GM18511 (cell line): ENCODE data around the gene ADD2.

ENCODE experiments used
- ATAC-seq: cut with Tn5 transposase; IDR thresholded peaks from one replicate; pipeline ENCODE4 v1.9.1; 2021; ENCODE audit warnings: mild to moderate bottlenecking, moderate library complexity; ENCODE audit not compliant: unreplicated experiment

The ADD2 gene

DNA sequence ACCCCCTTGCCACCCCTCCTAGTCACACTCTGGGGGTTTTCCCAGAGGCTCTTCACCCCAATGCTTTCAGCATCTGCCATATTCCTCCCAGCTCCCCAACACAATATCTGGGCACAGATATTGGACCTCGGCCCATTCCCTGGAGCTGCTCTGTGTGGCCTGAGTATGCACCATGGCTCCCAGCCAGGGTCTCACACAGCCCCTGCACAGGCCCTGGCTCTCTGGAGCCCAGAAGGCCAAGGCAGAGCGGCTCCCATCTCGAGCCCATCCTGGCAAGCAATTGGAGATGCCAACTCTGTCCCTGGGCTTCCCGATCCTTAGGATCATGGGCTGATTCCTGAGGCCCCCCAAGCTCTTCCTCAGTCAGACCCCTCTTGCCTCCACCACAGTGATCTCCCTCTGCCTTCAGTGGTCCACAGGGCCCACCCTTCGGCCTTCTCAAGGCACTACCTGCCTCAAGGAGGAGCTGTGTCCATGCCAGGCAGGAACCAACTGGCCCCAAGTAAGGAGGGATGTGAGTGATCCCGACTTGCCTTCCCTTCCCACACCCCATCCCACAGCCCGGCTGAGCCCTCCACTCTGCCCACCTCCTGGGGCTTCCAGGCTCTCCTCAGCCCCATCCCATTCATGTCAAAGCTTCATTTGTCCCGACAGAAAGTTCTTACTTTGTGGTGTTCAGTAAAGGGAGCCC is 62.7 kb downstream of the ADD2 start:
- ATAC-seq, result no peak

DNA sequence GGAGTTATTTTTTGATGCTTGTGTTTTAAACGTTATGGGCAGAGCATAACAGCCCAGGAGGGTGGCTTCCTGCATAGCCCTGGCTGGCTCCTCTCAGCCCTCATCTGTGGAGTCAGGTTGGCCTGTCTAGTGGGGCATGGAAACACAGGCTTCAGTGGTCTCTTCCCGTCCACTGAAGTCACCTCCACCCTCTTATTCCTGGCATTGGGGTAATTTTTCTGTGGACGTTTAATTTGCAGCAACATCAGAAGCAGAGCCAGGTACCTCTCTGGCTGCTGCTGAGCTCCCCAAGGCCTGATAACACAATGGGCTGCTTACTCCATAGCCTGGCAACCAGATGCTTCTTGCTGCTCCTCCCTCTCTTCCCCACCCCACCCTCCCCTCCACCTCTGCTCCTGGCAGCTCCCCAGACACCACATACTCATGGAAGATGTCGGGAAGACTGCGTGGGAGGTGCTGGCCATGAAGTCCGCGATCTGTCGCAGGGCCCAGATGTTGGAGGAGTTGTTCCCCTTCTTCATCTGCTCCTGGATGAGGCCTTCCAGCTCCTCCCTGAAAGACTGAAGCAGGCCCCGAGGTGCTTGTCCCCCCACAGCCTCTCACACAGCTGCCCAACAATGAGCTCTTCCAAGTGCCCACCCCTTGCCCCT is 64.0 kb downstream of the ADD2 start:
- no peak for ATAC-seq

DNA sequence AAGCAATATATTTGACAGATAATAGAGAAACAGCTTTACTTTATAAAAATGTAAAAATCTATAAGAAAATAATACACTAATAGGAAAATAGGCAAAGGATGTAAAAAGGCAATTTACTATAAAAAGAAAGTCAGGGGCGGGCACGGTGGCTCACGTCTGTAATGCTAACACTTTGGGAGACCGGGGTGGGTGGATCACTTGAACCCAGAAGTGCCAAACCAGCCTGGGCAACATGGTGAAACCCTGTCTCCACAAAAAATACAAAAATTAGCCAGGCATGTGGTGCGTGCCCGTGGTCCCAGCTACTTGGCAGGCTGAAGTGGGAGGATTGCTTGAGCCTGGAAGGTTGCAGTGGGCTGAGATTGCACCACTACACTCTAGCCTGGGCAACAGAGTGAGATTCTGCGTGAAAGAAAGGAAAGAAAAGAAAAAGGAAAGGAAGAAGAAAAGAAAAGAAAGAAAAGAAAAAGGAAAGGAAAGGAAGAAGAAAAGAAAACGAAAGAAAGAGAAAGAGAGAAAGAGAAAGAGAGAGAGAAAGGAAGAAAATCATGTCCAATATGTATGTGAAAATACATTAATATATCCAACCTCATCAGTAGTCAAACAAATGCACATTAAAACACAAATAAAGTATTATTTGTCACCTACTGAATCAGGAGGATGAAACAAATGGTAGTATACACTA is 65.1 kb downstream of the ADD2 start:
- no peak for ATAC-seq

DNA sequence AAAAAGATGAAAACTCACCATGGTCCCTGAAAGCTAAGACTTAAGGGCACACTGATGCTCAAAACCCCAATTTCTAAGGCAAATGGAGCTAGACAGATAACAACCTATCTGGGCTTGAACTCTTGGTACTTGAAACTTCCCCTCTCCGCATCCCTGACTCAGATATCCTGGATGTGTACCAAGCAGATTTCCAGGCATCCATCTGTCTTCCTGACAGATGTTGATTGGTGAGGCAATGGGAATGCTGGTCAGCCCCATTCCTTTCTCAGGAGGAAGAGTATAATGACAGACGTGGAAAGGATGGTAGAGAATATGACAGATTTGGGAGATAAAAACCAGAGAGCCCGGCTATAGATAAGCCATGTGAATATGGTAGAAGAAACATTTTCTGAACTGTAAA is 69.2 kb downstream of the ADD2 start:
- ATAC-seq, result no peak

DNA sequence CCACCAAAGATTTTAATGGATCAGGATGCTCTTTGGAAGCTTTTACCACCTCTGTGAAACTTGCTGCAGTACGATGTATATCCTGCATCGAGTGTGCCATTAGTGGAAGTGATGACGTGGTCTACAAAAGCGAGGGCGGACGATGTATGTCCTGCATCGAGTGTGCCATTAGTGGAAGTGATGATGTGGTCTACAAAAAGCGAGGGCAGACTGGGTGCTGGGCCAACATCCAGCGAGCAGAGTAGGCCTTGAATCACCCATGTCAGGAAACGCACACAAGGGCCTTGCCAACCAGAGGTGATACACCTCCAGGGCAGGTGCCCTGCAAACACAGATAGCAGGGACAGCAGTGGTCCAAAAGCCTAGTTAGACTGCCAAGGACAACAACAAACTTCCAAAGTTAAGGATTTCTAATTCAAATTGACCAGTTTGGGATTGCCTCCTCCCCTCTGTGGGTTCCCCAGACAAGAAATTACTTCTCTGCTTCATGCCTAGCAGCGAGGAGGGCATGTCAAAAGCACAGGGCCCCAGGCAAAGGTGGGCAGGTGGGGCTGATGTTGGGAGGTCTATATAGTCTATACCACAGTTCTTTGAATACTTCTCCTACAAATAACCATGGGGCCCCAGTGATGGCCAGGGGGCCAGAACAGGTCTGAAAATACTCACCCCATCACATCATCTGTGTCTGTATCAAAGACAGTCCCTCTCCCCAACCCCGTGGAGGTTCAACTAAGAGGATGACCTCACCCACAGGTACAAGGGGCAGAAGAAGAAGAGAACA is 70.2 kb downstream of the ADD2 start:
- no peak for ATAC-seq

DNA sequence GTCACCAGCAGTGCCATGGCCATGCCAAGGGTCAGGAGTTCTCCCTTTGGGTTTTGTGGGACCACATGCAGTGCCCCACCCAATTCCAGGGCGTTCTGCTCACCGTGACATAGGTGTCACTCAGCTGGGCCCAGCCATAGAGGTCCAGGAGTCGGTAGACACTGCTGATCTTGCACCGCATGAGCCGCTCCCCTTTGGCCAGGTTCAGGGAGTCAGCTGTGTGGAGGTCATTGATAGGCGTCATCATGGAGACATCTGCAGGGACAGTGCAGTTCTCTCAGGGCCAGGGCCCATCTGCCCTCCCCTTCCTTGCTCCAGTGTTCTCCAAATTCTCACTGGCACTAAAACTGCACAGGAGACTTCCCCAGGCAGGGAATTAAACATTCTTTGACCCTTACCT is 71.9 kb downstream of the ADD2 start:
- no peak for ATAC-seq

DNA sequence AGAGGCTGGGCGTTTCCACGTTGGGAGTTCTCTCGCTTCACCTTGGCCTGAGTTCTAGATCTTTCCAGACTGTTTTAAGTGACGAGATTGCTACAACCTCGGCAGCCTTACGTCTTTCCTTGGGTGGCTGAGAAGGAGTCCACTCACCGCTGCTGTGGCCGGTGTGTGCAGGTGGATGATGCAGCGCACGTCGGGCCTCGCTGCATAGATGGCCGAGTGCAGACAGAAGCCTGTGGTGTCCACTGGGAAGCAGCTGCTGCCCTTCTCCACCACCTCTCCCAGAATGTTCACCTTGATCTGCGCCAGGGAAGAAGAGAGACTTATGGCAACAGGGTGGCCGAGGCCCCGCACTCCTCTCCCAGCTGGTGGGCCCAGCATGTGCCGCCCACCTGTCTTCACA is 75.7 kb downstream of the ADD2 start:
- no peak for ATAC-seq

DNA sequence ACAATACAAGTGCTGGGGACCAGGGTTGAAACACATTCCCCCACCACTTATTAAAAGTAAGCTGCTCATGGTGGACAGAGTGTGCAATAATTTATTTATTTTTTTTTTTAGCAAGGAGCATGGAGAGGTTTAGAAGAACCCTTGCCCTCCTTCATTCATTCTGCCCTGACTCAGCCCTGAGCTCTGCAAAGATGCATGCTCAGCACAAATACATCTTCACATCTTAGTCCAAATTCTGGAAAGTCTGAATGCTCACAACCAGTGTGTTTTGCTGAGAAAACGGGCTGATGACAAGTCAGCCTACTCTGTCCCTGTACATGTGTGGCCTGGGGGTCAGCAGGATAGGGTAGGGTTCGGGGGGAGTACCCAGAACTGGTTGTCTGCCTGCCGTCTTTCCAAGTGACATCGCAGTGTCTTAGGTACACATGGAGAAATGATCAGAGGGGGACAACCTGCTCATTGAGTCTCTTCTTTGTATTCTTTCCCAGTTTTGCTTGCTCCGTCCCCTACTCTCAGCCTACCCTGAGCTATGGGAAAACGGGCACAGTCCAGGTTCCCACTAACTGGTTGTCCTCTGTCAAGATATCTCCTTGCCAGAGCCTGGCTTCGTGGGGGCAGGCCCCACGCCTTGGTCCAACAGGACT is 76.4 kb downstream of the ADD2 start:
- no peak for ATAC-seq

DNA sequence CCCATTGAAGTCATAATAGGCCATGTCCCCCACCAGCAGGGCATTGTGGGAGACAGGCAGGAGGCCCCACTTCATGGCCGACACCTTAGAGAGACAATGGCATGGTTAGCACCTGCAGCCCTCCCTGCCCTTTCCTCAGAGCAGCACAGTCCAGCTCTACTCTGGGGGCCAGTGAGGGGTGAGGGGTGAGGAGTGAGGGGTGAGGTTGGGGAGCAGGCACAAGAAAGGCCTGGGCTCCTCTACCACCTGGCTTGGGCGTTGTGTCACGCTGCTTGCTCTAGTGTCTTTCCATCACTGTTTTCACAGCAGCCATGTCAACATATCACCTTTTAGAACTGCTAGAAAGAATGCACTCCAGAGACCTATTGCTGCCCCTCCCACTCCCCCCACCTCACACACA is 77.2 kb downstream of the ADD2 start:
- no peak for ATAC-seq

DNA sequence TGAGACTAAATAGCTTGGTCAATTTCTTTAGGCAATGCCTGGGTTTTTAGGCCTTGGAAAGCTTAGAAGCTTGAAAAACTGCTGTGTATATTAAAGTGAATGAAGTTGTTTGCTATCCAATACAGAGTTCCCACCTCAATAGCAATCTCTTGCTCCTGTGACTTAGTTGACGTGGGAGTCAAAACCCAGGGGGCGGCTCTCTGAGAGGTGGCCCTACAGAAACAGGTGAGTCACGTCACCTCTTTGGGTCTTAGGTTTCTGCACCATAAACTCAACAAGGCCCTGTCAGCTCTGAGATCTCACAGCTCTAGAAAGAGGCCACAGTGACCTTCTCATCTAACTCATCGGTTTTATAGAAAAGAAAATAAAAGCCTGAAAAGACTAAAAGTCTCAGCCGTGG is 79.6 kb downstream of the ADD2 start:
- ATAC-seq, result no peak

DNA sequence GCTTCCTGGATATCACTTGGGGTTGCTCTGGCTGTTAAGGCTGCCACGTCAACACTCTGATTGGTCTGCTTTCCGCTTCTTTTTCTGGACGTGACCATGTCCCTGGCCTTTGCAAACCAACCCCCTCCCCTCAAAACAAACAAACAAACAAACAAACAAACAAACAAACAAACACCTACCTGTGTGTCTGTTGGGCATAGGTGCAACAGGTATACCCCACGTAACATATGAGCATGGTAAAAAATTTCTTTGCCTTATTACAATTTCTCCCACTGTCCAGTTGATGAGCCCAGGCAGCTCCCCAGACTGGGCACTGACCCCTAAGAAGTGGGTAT is 80.6 kb downstream of the ADD2 start:
- ATAC-seq, result no peak

DNA sequence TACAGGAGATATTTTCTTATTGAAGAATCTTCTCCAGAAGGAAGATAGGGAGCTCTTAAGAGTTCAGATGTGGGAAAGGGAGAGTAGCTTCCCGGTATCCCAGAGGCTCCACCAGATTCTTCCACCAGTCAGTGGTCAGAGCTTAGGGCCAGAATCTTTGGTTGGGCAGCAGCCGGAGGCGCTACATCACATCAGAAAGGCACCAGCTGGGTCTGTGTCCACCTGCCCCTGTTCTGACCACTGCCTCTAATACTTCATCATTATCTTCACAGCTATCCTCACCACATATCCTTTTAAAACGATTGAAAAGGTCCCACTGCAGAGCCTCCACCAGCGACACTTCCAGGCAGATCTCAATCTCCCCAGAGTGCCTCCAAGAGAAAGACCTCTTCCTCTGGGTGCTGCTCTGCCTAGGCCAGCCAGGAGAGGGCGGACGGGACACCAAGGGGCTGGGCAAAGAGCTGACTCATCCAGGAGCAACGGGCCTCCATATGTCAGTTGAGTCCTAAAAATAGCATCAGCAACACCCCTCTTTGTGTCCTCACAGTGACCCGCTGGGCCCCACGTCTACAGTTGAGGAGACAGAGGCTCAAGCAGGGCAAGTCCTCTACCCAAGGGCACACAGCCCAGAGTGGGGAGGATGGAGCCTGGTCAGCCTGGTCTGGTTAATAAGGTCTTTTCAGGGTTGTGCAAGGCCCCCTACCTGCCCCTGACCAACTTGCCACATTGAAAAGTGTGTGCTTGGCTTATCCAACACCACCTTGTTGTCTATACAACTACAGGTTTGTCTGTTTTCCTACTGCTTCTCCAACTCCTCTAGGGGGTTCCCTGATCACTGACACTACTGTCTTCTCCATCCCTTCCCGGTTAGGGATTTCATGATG is 81.2 kb downstream of the ADD2 start:
- ATAC-seq, result no peak

DNA sequence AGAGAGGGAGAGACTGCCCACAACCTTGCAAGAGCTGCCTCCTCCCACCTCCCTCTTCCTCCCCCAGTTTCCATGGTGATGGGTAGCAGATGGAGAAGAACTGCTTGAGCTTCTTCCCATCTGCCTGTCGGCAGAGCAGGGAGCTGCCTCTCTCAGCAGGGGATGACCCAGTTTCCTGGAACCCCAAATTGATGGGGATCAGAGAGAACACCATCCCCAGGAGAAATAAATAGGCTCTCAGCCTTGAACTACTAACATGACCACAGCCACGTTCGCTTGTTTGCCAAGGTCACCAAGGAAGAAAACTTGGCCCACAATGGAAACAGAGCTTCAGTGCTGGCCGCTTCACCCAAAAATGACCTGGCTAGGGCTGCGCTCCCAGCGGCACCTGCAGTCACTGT is 82.2 kb downstream of the ADD2 start:
- no peak for ATAC-seq

DNA sequence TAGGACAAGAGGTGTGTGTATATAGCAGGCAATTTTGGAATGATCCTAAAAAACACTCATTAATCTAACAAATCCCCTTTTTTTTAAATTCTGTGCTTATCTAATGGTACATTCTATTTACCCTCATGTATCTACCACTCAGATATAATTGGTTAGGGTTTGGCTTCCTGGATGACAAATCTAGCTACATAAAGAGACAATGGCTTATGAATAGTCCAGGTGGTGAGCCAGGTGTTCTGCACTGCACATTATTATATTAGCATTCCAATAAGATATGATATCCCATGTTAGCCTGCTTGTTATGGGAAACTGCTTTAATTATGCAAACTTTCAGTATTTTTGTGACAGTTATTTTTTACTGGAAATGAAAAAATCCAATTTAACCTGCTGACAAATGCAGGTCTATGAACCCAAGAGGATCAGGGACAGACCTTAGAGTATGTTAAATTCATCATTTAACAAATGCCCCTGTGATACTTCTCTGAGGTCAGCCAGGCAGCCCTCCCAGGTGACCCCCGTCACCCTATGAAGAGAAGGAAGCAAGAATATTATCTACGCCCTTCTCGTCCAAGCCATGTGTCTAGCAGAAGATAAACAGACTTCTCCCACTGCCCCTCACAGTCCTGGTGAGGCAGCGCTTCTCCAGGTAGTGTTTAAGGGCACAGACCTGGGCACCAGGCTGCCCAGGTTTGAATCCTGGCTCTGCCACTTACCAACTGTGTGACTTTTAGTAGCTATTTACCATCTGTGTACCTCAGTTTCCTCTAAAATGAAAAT is 83.0 kb downstream of the ADD2 start:
- no peak for ATAC-seq

DNA sequence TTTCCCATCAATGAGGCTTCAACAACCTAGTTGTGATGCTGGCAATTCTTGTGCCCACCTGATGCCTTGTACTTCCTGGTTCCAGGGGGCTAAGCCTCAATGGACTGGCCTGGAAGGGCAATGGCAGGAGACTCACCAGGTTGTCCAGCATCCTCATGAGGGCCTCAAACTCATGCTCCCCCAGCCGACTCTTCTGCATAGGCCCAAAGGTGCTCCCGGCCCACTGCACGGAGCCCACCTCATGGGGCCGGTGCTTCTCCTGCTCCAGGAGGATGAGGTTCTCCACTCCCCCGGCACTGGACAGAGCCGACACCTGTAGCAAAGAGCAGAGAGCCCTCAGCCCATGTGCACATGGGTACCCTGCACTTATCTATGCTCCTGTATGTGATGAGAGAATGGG is 84.5 kb downstream of the ADD2 start:
- no peak for ATAC-seq

DNA sequence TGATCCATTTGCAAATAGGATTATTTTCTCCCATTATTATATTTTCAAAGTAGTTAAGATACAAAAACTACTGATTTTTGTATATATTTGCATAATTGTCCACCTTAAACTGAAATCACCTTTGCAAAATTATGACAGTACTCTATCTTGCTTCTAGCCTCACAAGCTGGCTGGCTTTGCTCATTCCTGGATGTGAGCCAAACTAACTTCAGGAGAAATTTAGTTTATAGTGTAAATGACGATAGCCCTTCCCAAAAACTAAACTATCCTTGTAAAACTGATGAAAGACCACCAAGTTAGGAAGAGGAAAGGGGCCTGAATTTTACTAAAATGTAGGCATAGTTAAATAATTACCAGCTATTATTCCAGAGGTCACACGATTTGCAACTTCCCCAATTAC is 87.3 kb downstream of the ADD2 start:
- ATAC-seq, result no peak

DNA sequence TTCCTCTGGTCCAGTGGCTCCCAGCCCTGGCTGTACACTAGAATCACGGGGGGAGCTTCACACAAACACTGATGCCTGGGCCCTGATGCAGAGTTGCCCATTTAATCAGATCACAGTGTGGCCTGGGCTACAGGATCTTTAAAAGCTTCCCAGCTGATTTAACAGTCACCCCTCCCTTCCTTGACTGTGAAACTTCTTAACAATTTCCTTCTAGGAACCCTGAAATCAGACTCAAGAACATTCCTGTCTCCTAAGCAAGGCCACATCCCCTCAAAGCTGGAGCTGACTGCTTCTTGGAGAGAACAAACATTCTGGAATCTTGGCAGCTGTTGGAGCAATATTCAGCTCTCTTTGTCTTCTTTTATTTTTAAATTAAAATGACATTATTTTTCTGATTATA is 88.7 kb downstream of the ADD2 start:
- no peak for ATAC-seq

DNA sequence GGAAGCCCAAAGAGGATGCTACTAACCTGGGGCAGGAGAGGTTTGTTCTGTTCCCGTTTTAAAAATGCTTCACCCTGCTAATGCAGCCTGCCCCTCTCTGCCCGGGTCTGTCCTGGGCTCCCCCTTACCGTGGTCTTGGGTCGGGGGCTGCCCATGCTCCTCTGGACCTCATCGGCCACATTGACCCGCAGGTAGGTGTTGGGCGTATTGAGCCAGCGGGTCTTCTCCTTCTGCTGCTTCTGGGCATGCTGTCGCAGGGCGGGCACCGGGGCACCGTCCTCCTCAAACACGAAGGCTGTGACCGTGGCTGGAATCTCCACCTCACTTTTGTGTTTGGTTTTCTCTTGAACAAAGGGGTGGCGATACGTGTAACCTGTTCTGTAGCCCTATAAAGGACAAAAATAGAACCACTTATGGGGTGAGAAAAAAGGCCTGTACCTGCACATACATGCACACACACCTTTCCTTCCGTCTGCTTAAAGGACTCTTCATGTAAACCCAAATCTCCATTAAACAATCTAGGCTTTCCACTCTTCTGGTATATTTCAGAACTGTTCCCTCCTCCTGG is 89.3 kb downstream of the ADD2 start:
- ATAC-seq, result no peak
